T-helper 1 cell treated with Interleukin-12 subunit alpha and Interleukin-12 subunit beta and Interleukin-4 antibody, amounts not matched to agents 30 μg/mL and 1 μg/mL, for 36 hours (primary cell): ENCODE measurements around the gene TPD52L1.
A peak's percentile ranks its signal among the peaks of the same experiment; 100 is the strongest.
"Not testable (repeated sequence)": the region's sequence is repeated elsewhere in the genome, so short reads cannot be mapped to it uniquely, and the experiment has no call there.

Source experiments
- H3K27ac Mint-ChIP-seq: one replicate; pipeline ENCODE4 v1.8.0; 2021; ENCODE audit warnings: mild to moderate bottlenecking, mixed read lengths
- H3K27me3 Mint-ChIP-seq: one replicate; pipeline ENCODE4 v1.8.0; 2021; ENCODE audit warnings: low read depth, mixed read lengths
- H3K36me3 Mint-ChIP-seq: one replicate; pipeline ENCODE4 v1.8.0; 2021; ENCODE audit warnings: low read depth, mixed read lengths
- H3K4me1 Mint-ChIP-seq: one replicate; pipeline ENCODE4 v1.8.0; 2021; ENCODE audit warnings: low read depth, mixed read lengths
- H3K4me3 Mint-ChIP-seq: one replicate; pipeline ENCODE4 v1.8.0; 2021; ENCODE audit warnings: mild to moderate bottlenecking, moderate library complexity, mixed read lengths
- H3K9me3 Mint-ChIP-seq: one replicate; pipeline ENCODE4 v1.8.0; 2021; ENCODE audit warnings: mixed read lengths

Gene TPD52L1

GRCh38 chr6:125123468-125124048 is 30.0 kb upstream of the TPD52L1 start:
- H3K4me3 Mint-ChIP-seq: no peak overlapping the region
- H3K4me1 Mint-ChIP-seq: no peaks in the 10 kb centered on the region
- H3K9me3 Mint-ChIP-seq: no peaks in the 10 kb centered on the region
- no peak overlapping the region for H3K27ac Mint-ChIP-seq
- H3K36me3 Mint-ChIP-seq: no peaks in the 10 kb centered on the region
- no peaks in the 10 kb centered on the region for H3K27me3 Mint-ChIP-seq

- no peak overlapping the region for H3K27ac Mint-ChIP-seq
Observed at GRCh38 chr6:125124049-125124669, 29.4 kb upstream of the TPD52L1 start.

GRCh38 chr6:125125856-125126255 is 27.7 kb upstream of the TPD52L1 start:
- H3K9me3 Mint-ChIP-seq, H3K27ac Mint-ChIP-seq, H3K4me1 Mint-ChIP-seq, H3K27me3 Mint-ChIP-seq, H3K36me3 Mint-ChIP-seq, H3K4me3 Mint-ChIP-seq: not testable (repeated sequence)

More at GRCh38 chr6:125124049-125124669, 29.4 kb upstream of the TPD52L1 start:
- Mint-ChIP-seq H3K36me3 (no peaks in the 10 kb centered on the region), H3K27me3 (no peaks in the 10 kb centered on the region), H3K4me3 (no peak overlapping the region), H3K9me3 (no peaks in the 10 kb centered on the region), H3K4me1 (no peaks in the 10 kb centered on the region)

- H3K27me3 Mint-ChIP-seq: no peaks in the 10 kb centered on the region
- H3K9me3 Mint-ChIP-seq: no peaks in the 10 kb centered on the region
- no peaks in the 10 kb centered on the region for H3K4me1 Mint-ChIP-seq
- H3K36me3 Mint-ChIP-seq: no peaks in the 10 kb centered on the region
- H3K4me3 Mint-ChIP-seq: no peak overlapping the region
- no peak overlapping the region for H3K27ac Mint-ChIP-seq
Observed at GRCh38 chr6:125129354-125129753, 24.2 kb upstream of the TPD52L1 start.

- H3K27me3 Mint-ChIP-seq: no peaks in the 10 kb centered on the region
- H3K4me1 Mint-ChIP-seq: no peaks in the 10 kb centered on the region
- H3K4me3 Mint-ChIP-seq: no peak overlapping the region
- H3K36me3 Mint-ChIP-seq: no peaks in the 10 kb centered on the region
- H3K27ac Mint-ChIP-seq: no peak overlapping the region
- no peaks in the 10 kb centered on the region for H3K9me3 Mint-ChIP-seq
Observed at GRCh38 chr6:125132058-125132457, 21.5 kb upstream of the TPD52L1 start.

- H3K36me3 Mint-ChIP-seq: no peaks in the 10 kb centered on the region
- H3K4me1 Mint-ChIP-seq: no peaks in the 10 kb centered on the region
- no peaks in the 10 kb centered on the region for H3K27me3 Mint-ChIP-seq
- H3K9me3 Mint-ChIP-seq: no peaks in the 10 kb centered on the region
- no peak overlapping the region for H3K4me3 Mint-ChIP-seq
- H3K27ac Mint-ChIP-seq: no peak overlapping the region
Observed at GRCh38 chr6:125136378-125136777, 17.2 kb upstream of the TPD52L1 start.

- H3K27ac Mint-ChIP-seq: no peak overlapping the region
- no peaks in the 10 kb centered on the region for H3K9me3 Mint-ChIP-seq
- no peaks in the 10 kb centered on the region for H3K4me1 Mint-ChIP-seq
- H3K36me3 Mint-ChIP-seq: no peaks in the 10 kb centered on the region
- H3K4me3 Mint-ChIP-seq: no peak overlapping the region
- H3K27me3 Mint-ChIP-seq: no peaks in the 10 kb centered on the region
Observed at GRCh38 chr6:125138083-125138482, 15.5 kb upstream of the TPD52L1 start.

GRCh38 chr6:125140808-125141207 is 12.8 kb upstream of the TPD52L1 start:
- Mint-ChIP-seq H3K27me3 (no peaks in the 10 kb centered on the region), H3K36me3 (no peaks in the 10 kb centered on the region), H3K4me3 (no peak overlapping the region), H3K9me3 (no peaks in the 10 kb centered on the region), H3K27ac (no peak overlapping the region), H3K4me1 (no peaks in the 10 kb centered on the region)

- H3K27ac Mint-ChIP-seq: no peak overlapping the region
- H3K4me3 Mint-ChIP-seq: no peak overlapping the region
- no peaks in the 10 kb centered on the region for H3K9me3 Mint-ChIP-seq
- H3K27me3 Mint-ChIP-seq: no peaks in the 10 kb centered on the region
- H3K4me1 Mint-ChIP-seq: no peaks in the 10 kb centered on the region
- no peaks in the 10 kb centered on the region for H3K36me3 Mint-ChIP-seq
Observed at GRCh38 chr6:125142618-125143017, 11.0 kb upstream of the TPD52L1 start.

- H3K27ac Mint-ChIP-seq: no peak overlapping the region
- no peaks in the 10 kb centered on the region for H3K4me1 Mint-ChIP-seq
- H3K4me3 Mint-ChIP-seq: no peak overlapping the region
- peaks cover under 1% of the 10 kb centered on the region for H3K27me3 Mint-ChIP-seq
- H3K9me3 Mint-ChIP-seq: no peaks in the 10 kb centered on the region
- no peaks in the 10 kb centered on the region for H3K36me3 Mint-ChIP-seq
Observed at GRCh38 chr6:125144822-125145221, 8.8 kb upstream of the TPD52L1 start.

- Mint-ChIP-seq H3K36me3 (no peaks in the 10 kb centered on the region), H3K4me3 (no peak overlapping the region), H3K27ac (no peak overlapping the region), H3K4me1 (no peaks in the 10 kb centered on the region), H3K9me3 (no peaks in the 10 kb centered on the region), H3K27me3 (peaks cover 25% of the 10 kb centered on the region)
Observed at GRCh38 chr6:125149256-125150144, 4.1 kb upstream of the TPD52L1 start.

GRCh38 chr6:125151700-125152099 is 1.9 kb upstream of the TPD52L1 start:
- Mint-ChIP-seq H3K9me3 (no peaks in the 10 kb centered on the region), H3K36me3 (no peaks in the 10 kb centered on the region), H3K27ac (no peak overlapping the region), H3K4me1 (no peaks in the 10 kb centered on the region), H3K27me3 (peaks cover 42% of the 10 kb centered on the region), H3K4me3 (no peak overlapping the region)

- Mint-ChIP-seq H3K27me3 (peaks cover 47% of the 10 kb centered on the region), H3K27ac (no peak overlapping the region), H3K9me3 (no peaks in the 10 kb centered on the region), H3K36me3 (no peaks in the 10 kb centered on the region), H3K4me3 (peak overlapping the region; percentile 61), H3K4me1 (peaks cover 2% of the 10 kb centered on the region)
Observed at GRCh38 chr6:125154118-125154760, 666 bp downstream of the TPD52L1 start.

GRCh38 chr6:125154761-125155135 is 1.2 kb downstream of the TPD52L1 start:
- H3K4me1 Mint-ChIP-seq: peaks cover 2% of the 10 kb centered on the region
- H3K4me3 Mint-ChIP-seq: peak overlapping the region; percentile 26
- no peak overlapping the region for H3K27ac Mint-ChIP-seq
- peaks cover 50% of the 10 kb centered on the region for H3K27me3 Mint-ChIP-seq
- H3K36me3 Mint-ChIP-seq: no peaks in the 10 kb centered on the region
- no peaks in the 10 kb centered on the region for H3K9me3 Mint-ChIP-seq
